HEK293 (cell line): ENCODE data around the gene LIPE.

ENCODE experiments used
- CTCF ChIA-PET: fragments of 350-600 bp; formaldehyde crosslinking; extraction: SDS; loops from one replicate; lab custom pipeline; 2021; ENCODE audit warnings: antibody characterized with exemption; lab: Yijun Ruan, JAX
- POLR2A ChIA-PET: fragments of 300-600 bp; formaldehyde crosslinking; extraction: SDS; loops from one replicate; lab custom pipeline; 2020; ENCODE audit warnings: antibody characterized with exemption, inconsistent platforms; lab: Yijun Ruan, JAX
- H3K27ac ChIP-seq: fragments of 200-500 bp; sonication (Bioruptor generic); 2 replicates; pipeline ENCODE4 v1.5.1; 2014; ENCODE audit warnings: low read depth, low read length, control low read depth, inconsistent platforms; ENCODE audit errors: extremely low read depth
- H3K36me3 ChIP-seq, 2 experiments: fragments of 200-500 bp in 1 of 2; sonication (Bioruptor generic) in 1 of 2; 1 replicate in 1 of 2; 2 replicates in 1 of 2; pipeline ENCODE4 v1.5.1; 2014 to 2017; ENCODE audit warnings: inconsistent platforms in 2 of 2, low read length in 2 of 2; ENCODE audit not compliant: control insufficient read depth in 2 of 2, insufficient read depth in 1 of 2
- H3K4me1 ChIP-seq: fragments of 200-500 bp; sonication (Bioruptor generic); 2 replicates; pipeline ENCODE4 v1.5.1; 2014; ENCODE audit warnings: mild to moderate bottlenecking, low read length, inconsistent platforms; ENCODE audit not compliant: control insufficient read depth, insufficient read depth
- H3K4me3 ChIP-seq: 2 replicates; pipeline ENCODE4 v1.5.1; 2011; ENCODE audit warnings: low read depth, mild to moderate bottlenecking, control low read depth, low read length, moderate library complexity
- H3K9me3 ChIP-seq: fragments of 200-500 bp; sonication (Bioruptor generic); 2 replicates; pipeline ENCODE4 v1.5.1; 2014; ENCODE audit warnings: low read depth, low read length, inconsistent platforms; ENCODE audit not compliant: control insufficient read depth, insufficient read depth
- FEZF1 ChIP-seq: fragments of 450-650 bp; formaldehyde crosslinking; IDR thresholded peaks from 2 replicates; pipeline ENCODE4 v1.5.1; 2016; ENCODE audit warnings: missing biosample characterization, missing genetic modification characterization
- KLF1 ChIP-seq: fragments of 450-650 bp; formaldehyde crosslinking; IDR thresholded peaks from 2 replicates; pipeline ENCODE4 v1.5.1; 2016; ENCODE audit warnings: missing biosample characterization, missing genetic modification characterization
- KLF7 ChIP-seq: fragments of 450-650 bp; formaldehyde crosslinking; IDR thresholded peaks from 2 replicates; pipeline ENCODE4 v1.5.1; 2016; ENCODE audit warnings: missing biosample characterization, missing genetic modification characterization, borderline replicate concordance
- TCF7L2 ChIP-seq: IDR thresholded peaks from 2 replicates; pipeline ENCODE4 v1.6.1; 2011; ENCODE audit warnings: low read depth, mild to moderate bottlenecking, inconsistent platforms, low read length, moderate library complexity, borderline replicate concordance
- ZBTB11 ChIP-seq: fragments of 450-650 bp; formaldehyde crosslinking; conservative IDR thresholded peaks from 2 replicates; pipeline ENCODE4 v1.5.1; 2016; ENCODE audit warnings: low read depth, missing biosample characterization, missing genetic modification characterization
- ZBTB6 ChIP-seq: fragments of 450-650 bp; formaldehyde crosslinking; IDR thresholded peaks from 2 replicates; pipeline ENCODE4 v1.5.1; 2017; ENCODE audit warnings: missing biosample characterization, missing genetic modification characterization
- ZNF114 ChIP-seq: fragments of 450-650 bp; formaldehyde crosslinking; IDR thresholded peaks from 2 replicates; pipeline ENCODE4 v1.5.0; 2017; ENCODE audit warnings: missing biosample characterization, missing genetic modification characterization
- ZNF18 ChIP-seq: fragments of 450-650 bp; formaldehyde crosslinking; IDR thresholded peaks from 2 replicates; pipeline ENCODE4 v1.5.1; 2016; ENCODE audit warnings: missing biosample characterization, missing genetic modification characterization
- ZNF239 ChIP-seq: fragments of 450-650 bp; formaldehyde crosslinking; IDR thresholded peaks from 2 replicates; pipeline ENCODE4 v1.5.1; 2016; ENCODE audit warnings: missing biosample characterization, missing genetic modification characterization
- ZNF513 ChIP-seq: fragments of 450-650 bp; IDR thresholded peaks from 2 replicates; pipeline ENCODE4 v1.5.1; 2018; ENCODE audit warnings: missing biosample characterization, missing genetic modification characterization
- ZNF654 ChIP-seq: fragments of 450-650 bp; formaldehyde crosslinking; IDR thresholded peaks from 2 replicates; pipeline ENCODE4 v1.5.1; 2016; ENCODE audit warnings: low read depth, missing biosample characterization, missing genetic modification characterization
- ZNF664 ChIP-seq: fragments of 450-650 bp; formaldehyde crosslinking; IDR thresholded peaks from 2 replicates; pipeline ENCODE4 v1.5.1; 2016; ENCODE audit warnings: missing biosample characterization, missing genetic modification characterization
- ZNF692 ChIP-seq: fragments of 450-650 bp; formaldehyde crosslinking; IDR thresholded peaks from 2 replicates; pipeline ENCODE4 v1.5.1; 2016; ENCODE audit warnings: missing biosample characterization, missing genetic modification characterization
- ZNF701 ChIP-seq: fragments of 450-650 bp; formaldehyde crosslinking; IDR thresholded peaks from 2 replicates; pipeline ENCODE4 v1.5.1; 2016; ENCODE audit warnings: missing biosample characterization, missing genetic modification characterization
- ZNF704 ChIP-seq: fragments of 450-650 bp; formaldehyde crosslinking; IDR thresholded peaks from 2 replicates; pipeline ENCODE4 v1.5.1; 2016; ENCODE audit warnings: missing biosample characterization, missing genetic modification characterization
- ZNF707 ChIP-seq: fragments of 450-650 bp; formaldehyde crosslinking; IDR thresholded peaks from 2 replicates; pipeline ENCODE4 v1.5.1; 2016; ENCODE audit warnings: missing biosample characterization, missing genetic modification characterization
- ZNF777 ChIP-seq: fragments of 450-650 bp; formaldehyde crosslinking; IDR thresholded peaks from 2 replicates; pipeline ENCODE4 v1.5.1; 2017; ENCODE audit warnings: missing biosample characterization, missing genetic modification characterization, borderline replicate concordance
- ZNF837 ChIP-seq: fragments of 450-650 bp; formaldehyde crosslinking; IDR thresholded peaks from 2 replicates; pipeline ENCODE4 v1.5.1; 2016; ENCODE audit warnings: missing biosample characterization, missing genetic modification characterization
- ZSCAN4 ChIP-seq: fragments of 450-650 bp; formaldehyde crosslinking; IDR thresholded peaks from 2 replicates; pipeline ENCODE4 v1.5.1; 2017; ENCODE audit warnings: missing biosample characterization, missing genetic modification characterization

The LIPE gene

GRCh38 chr19:42424345-42424707 lies 2.9 kb downstream of the LIPE start:
- no peaks in the 10 kb centered on the region for H3K9me3 ChIP-seq

More at GRCh38 chr19:42424345-42424707, 2.9 kb downstream of the LIPE start:
- Histone ChIP-seq H3K4me3 (no peak overlapping the region), H3K36me3 (no peaks in the 10 kb centered on the region), H3K27ac (no peak overlapping the region), H3K4me1 (peaks cover 3% of the 10 kb centered on the region; the same call in 1 of the 2 replicates)
- ChIA-PET POLR2A (no interaction called here), CTCF (interaction anchor here (0.6 to 11.4 kb wide), 5 partner anchors 9 to 58 kb away, joined by 3 to 90 read pairs (median 4); partner anchors contain the start of gene CXCL17)
- TF ChIP-seq ZNF513 (tag by site-specific recombination) (no peak), ZNF664 (tag by site-specific recombination) (no peak), ZNF701 (tag by site-specific recombination) (no peak), ZBTB11 (tag by site-specific recombination) (no peak), KLF1 (tag by site-specific recombination) (no peak), TCF7L2 (no peak), ZNF654 (no peak), ZNF777 (tag by site-specific recombination) (no peak), ZSCAN4 (tag by site-specific recombination) (no peak), ZNF837 (tag by site-specific recombination) (no peak), ZNF707 (tag by site-specific recombination) (no peak), ZNF704 (no peak), ZNF692 (no peak), KLF7 (no peak), ZNF18 (tag by site-specific recombination) (no peak), ZNF114 (no peak), FEZF1 (tag by site-specific recombination) (no peak), ZBTB6 (tag by site-specific recombination) (no peak), ZNF239 (tag by site-specific recombination) (no peak)
